Ascending aorta (tissue), 2 donors: ENCODE data around the gene CBLL1. TPM values are rescaled to one million over a fixed set of nuclear protein-coding genes. Genes with fewer than 3 reads are reported as not detected.

ENCODE experiments used
- DNase-seq, 2 donors: peaks; one replicate each; pipeline ENCODE4 v3.0.0-alpha.2; 2019; ENCODE audit warnings: low spot score in 2 of 2
- H3K27ac ChIP-seq, 2 donors: fragments of 200-600 bp; sonication (generic); one replicate each; pipeline ENCODE4 v1.5.1; 2016 to 2017; ENCODE audit warnings: mild to moderate bottlenecking in 1 of 2
- H3K27me3 ChIP-seq: fragments of 200-600 bp; sonication (generic); one replicate; pipeline ENCODE4 v1.5.1; 2017
- H3K36me3 ChIP-seq, 2 donors: fragments of 200-600 bp; sonication (generic); one replicate each; pipeline ENCODE4 v1.5.1; 2016
- H3K4me1 ChIP-seq, 2 donors: fragments of 200-600 bp; sonication (generic); one replicate each; pipeline ENCODE4 v1.5.1; 2016 to 2017; ENCODE audit warnings: mild to moderate bottlenecking in 1 of 2
- H3K4me3 ChIP-seq, 2 donors: fragments of 200-600 bp; sonication (generic); one replicate each; pipeline ENCODE4 v1.5.1; 2016 to 2017; ENCODE audit warnings: mild to moderate bottlenecking in 1 of 2
- H3K9me3 ChIP-seq, 2 donors: fragments of 200-600 bp; sonication (generic); one replicate each; pipeline ENCODE4 v1.5.1; 2016
- CTCF ChIP-seq, 3 experiments: fragments of 200-600 bp in 2 of 3; fragments of 450-650 bp in 1 of 3; sonication (generic) in 2 of 3; IDR thresholded peaks; one replicate each; pipeline ENCODE4 v1.5.1; 2016 to 2019; ENCODE audit warnings: antibody characterized with exemption in 3 of 3, mild to moderate bottlenecking in 1 of 3, moderate library complexity in 1 of 3
- intact Hi-C: fragments of 100-400 bp; cut with DNase I; formaldehyde crosslinking; loops from one replicate; pipeline ENCODE4 v1.15.1; 2023
- total RNA-seq: library from RNA; depleted of rRNA; stranded (reverse); fragments of >200 nt; gene quantifications from one replicate; pipeline ENCODE4 v1.1.0, GENCODE V29; 2016

CBLL1 gene
- total RNA-seq, 1 donor from 2014 or later, result 44.1 TPM

- no peak for DNase-seq
- no peaks in the 10 kb centered on the region for H3K4me1 ChIP-seq
- H3K4me3 ChIP-seq, result no peak overlapping the region
- H3K27me3 ChIP-seq, result no peaks in the 10 kb centered on the region
- no peaks in the 10 kb centered on the region for H3K9me3 ChIP-seq
- H3K36me3 ChIP-seq, result no peaks in the 10 kb centered on the region
- intact Hi-C loops, result no loop called here
- H3K27ac ChIP-seq, result no peak overlapping the region
- no peak for TF ChIP-seq CTCF (IDR thresholded peaks at IDR 0.05)
Measured at GRCh38 chr7:107799647-107800264, 55.8 kb downstream of the CBLL1 start.

- intact Hi-C loops, result no loop called here
- H3K4me1 ChIP-seq, result no peaks in the 10 kb centered on the region
- no peaks in the 10 kb centered on the region for H3K27me3 ChIP-seq
Measured at GRCh38 chr7:107803009-107803610, 59.2 kb downstream of the CBLL1 start, which contains the start of gene SLC26A3. SLC26A3 (minus strand) TSS chr7:107803223; CDS start chr7:107794509, 8,714 bp downstream.

GRCh38 chr7:107809179-107809578 lies 65.2 kb downstream of the CBLL1 start:
- no peak for DNase-seq
- Histone ChIP-seq H3K4me3 (no peak overlapping the region), H3K36me3 (no peaks in the 10 kb centered on the region), H3K9me3 (no peaks in the 10 kb centered on the region), H3K4me1 (no peaks in the 10 kb centered on the region), H3K27me3 (no peaks in the 10 kb centered on the region), H3K27ac (no peak overlapping the region)
- intact Hi-C loops, result no loop called here
- TF ChIP-seq CTCF (IDR thresholded peaks at IDR 0.05), result no peak

More at GRCh38 chr7:107803009-107803610, 59.2 kb downstream of the CBLL1 start, which contains the start of gene SLC26A3:
- DNase-seq, result no peak
- Histone ChIP-seq H3K27ac (no peak within 1 kb of the TSS), H3K36me3 (no peaks in the 10 kb centered on the region), H3K4me3 (no peak within 1 kb of the TSS), H3K9me3 (no peaks in the 10 kb centered on the region)
- TF ChIP-seq CTCF (IDR thresholded peaks at IDR 0.05), result no peak

- no peaks in the 10 kb centered on the region for H3K36me3 ChIP-seq
- DNase-seq, result no peak
- no peak for TF ChIP-seq CTCF (IDR thresholded peaks at IDR 0.05)
- H3K27me3 ChIP-seq, result no peaks in the 10 kb centered on the region
- intact Hi-C loops, result no loop called here
- H3K4me1 ChIP-seq, result no peaks in the 10 kb centered on the region
- no peaks in the 10 kb centered on the region for H3K9me3 ChIP-seq
- no peak overlapping the region for H3K4me3 ChIP-seq
- H3K27ac ChIP-seq, result no peak overlapping the region
Measured at GRCh38 chr7:107810626-107811025, 66.7 kb downstream of the CBLL1 start.

Other genes starting within 250 kb of the CBLL1 start
- 16.8 TPM for gene COG5, start 180.2 kb upstream of the CBLL1 start, total RNA-seq
- gene DUS4L, start 180.2 kb upstream of the CBLL1 start, total RNA-seq, result 0.75 TPM
- gene BCAP29, start 163.9 kb upstream of the CBLL1 start, total RNA-seq, result 73.2 TPM
- 4.7 TPM for gene SLC26A4, start 83.3 kb upstream of the CBLL1 start, total RNA-seq
- 0.11 TPM for gene SLC26A3, start 59.1 kb downstream of the CBLL1 start, total RNA-seq
- 19.2 TPM for gene DLD, start 147.0 kb downstream of the CBLL1 start, total RNA-seq